HG02571 (cell line): Measurements from ENCODE around the gene SGCA.

Experiments used
- ATAC-seq: cut with Tn5 transposase; IDR thresholded peaks from one replicate; pipeline ENCODE4 v1.9.1; 2021; ENCODE audit warnings: mild to moderate bottlenecking, moderate library complexity; ENCODE audit not compliant: unreplicated experiment

Gene SGCA

GRCh38 chr17:50205963-50206505 is 40.2 kb downstream of the SGCA start:
- no peak for ATAC-seq

DNA sequence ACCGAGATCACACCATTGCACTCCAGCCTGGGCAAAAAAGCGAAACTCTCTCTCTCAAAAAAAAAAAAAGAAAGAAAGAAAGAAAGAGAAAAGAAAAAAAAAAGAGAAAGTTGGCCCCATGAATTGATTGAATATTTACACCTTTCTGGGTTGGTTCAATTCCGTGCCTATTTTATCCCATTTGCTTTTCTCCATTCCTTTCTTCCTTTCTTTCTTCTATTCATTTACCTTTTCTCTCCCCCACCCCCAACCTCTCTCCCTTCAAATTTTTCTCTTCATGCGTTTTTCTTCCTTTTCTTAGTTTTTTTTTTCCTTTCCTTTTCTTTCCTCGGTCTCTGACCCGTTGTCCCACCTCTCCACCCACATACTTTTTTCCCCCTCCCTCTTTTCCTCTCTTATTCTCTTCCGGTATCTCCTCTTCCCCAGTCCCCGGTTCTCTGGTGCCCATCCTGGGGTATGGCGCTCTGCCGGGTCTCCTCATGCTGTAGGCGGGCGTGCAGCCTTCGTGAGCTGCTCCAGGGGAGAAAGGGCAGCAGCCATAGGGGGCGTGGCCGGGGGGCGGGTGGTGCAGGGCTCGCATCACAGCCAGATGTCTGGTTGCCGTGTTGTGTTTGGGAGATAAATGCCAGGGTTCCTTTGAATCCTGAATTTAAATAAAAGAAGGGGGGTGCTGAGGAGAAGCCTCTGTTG is 40.9 kb downstream of the SGCA start:
- no peak for ATAC-seq

DNA sequence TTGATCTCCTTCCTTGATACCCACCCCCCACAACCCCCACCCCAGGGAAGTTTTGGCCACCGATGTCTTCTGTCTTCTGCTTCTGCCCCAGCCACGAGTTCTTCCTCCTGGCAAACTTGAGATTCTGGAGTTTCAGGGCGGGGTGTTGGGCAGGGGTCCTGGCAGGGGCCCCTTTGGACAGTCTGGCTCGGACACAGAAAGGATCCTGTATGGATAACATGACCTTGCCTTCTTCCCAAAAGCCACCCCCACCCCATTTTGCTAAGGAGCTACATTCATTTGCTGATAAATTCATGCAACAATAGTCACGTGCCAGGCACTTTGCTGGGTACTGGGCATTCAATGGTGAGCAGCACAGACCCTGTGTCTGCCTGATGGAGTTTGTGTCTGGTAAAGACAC is 41.5 kb downstream of the SGCA start:
- no peak for ATAC-seq

DNA sequence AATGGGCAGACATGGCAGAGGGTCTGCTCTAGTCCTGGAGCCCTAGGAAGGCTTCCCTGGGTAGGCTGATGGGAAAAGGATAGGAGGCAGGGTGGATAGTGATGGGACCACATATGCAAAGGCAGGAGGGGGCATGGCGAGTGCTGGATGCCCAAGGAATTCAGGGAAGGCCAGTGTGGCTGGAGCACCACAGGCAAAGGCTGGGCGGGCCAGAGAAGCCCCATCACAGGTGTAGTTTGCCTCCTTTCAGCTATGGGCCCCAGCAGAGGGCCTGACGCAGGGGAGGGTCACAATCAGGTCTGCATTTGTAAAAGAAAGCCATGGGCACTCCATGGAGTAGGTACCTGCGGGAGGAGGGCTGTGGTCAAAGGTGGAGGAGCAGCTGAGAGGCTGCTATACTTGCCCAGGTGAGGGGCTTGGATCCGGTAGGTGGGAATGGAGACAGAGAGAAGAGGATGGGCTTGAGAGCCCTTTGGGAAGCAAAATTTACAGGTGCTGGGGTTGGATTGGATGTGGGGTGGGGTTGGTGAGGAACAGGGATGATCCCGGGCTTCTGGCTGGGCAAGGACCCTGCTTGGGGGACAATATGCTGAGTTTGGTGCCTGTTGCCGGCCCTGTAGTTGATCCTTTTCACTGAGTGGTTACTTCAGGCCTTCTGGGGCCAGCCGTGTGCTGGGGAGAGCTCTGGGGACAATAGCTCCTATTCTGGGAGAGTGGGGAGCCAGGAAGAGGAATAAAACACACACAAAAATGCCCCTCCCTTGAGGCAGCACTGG is 42.2 kb downstream of the SGCA start:
- ATAC-seq, result no peak

GRCh38 chr17:50208611-50209061 is 42.8 kb downstream of the SGCA start:
- ATAC-seq, result no peak

DNA sequence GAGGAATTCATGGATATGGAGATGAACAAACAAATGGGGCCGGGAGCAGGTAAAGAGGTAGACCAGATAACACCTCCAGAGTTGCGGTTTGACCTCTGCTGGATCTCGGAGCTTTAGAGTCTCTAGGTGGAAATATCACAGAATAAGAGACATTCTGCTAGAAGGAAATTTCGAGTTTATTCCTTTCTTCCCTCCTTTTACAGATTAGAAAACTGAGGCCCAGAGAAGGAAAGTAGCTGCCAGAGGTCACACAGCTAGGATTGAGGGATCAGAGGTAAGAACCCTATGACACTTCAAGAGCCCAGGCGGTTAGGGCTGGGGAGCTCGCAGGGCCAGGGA is 43.3 kb downstream of the SGCA start:
- no peak for ATAC-seq

- no peak for ATAC-seq
These were observed 43.9 kb downstream of the SGCA start for GRCh38 chr17:50209472-50210239.

DNA sequence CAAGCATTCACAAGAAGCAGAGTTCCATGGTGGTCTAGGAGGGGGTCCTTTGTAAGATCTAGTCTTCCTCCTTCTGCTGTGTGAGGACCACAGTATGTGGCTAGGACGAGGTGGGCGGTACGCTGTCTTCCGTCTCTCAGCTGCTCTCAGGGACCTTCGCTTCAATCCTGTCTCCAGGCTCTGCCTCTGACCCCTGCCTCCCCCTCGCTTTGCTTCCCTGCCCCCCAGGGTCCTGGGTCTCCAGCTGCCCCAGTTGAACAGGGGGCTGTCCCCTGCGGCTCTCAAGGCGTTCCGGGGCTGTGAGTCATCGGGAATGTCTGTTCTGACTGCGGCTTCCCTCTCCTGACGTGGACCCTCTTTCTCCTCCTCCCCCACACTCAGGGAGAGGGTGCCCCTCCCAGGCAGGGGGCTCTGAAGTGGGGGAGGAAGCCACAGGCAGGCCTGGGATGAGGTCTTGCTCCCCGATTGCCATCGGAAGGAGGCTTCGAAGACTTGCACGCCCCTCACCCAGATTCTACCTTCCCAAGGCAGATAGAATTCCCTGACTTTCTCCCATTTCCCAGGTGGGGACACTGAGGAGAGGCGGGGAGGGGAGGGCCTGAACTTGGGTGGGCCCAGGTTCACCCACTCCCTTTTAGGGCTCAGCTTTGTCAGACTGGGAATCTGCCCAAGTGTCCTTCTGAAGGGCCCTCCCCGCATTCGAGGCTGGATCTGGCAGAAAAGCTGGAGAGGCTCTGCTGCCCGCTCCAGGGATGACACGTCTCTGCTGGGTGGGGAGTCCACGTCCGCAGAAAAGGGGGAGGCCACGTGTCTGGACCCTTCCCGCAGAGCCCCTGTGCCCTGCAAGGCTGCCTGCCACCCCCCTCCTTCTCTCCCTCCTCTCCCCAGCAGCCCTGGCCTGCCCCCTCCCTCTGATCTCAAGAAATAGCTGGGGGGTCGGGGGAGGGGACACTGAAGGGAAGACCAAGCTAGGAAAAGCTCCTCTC is 44.7 kb downstream of the SGCA start:
- no peak for ATAC-seq

DNA sequence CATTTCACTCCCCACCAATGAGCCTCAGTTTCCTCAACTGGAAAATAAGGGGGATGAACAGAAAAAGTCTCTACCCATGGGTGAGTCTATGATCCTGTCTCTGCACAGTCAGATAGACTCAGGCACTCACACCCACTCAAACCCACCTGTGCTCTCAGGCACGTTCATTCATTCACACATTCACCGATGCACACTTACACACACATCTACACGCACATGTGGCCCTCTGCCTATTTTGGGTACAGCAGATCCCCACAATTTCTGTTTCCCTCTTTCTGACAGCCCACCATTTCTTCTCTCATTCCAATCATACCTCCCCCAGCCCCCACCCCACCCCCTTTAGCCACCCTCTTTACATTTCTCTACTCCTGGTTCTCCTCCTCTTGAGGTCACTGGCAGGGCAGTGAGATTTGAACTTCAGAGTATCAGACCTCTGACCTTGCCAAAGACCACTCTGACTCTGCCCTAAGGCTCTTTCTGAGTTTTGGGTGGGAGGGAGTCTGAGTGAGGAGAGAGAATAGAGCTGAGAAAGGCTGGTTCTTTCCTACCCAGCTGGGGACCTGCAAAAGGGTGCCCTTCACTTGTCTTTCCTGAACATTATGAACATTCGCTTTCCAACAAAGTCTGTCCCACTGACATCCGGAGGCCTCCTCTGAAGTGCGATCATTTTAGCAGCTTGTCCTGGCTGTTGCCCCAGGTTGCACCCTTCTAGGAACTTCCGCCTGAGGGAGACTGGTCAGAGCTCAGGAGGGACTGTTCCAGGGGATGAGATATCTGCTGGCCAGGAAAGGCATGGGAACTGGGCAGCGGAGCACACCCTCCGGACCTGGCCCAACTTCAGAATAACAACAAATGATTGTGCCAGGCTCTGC is 45.7 kb downstream of the SGCA start:
- no peak for ATAC-seq

- ATAC-seq, result no peak
These were observed 46.5 kb downstream of the SGCA start for GRCh38 chr17:50212121-50212843.

DNA sequence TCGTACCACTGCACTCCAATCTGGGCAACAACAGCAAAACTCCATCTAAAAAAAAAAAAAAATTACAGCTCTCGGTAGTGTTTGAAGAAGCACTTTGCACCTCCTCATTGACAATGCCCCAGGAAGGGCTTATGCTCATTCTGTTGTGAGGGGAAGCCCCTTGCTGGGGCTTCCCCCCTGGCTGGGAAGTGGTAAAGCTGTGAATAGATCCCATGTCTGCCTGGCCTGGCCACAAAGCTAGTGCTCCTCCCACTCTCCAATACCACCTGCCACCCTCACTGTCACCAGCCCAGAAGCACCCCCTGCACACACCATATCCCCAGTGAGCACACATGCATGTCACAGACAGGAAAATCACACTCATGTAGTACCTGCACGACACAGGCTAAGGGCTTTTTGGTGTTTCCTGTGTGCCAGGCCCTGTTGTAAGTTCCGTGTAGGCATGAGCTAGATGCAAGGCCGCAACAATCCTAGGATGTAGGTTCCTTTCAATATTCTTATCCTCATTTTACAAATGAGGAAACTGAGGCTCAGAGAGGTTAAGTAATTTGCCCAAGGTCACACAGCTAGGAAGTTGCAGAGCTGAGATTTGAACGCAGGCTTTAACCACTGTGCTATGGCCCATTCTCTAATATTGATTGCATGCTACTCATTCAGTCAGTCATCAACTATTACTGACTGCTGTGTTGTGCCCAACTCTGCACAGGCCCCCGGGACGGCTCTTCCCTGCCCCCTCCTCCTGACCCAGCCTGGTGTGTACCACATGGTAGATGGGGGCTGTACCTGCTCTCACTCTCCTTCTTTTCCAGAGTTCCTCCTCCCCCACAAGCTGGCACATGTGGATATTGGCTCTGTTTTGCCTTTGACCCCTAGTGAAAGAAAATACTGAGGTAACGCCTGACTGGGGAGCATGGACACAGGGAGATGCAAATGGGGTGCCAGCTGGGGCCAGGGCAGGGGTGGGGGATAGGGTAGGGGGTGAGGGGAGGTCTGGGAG is 47.5 kb downstream of the SGCA start:
- ATAC-seq, result no peak

GRCh38 chr17:50214976-50215760 is 49.4 kb downstream of the SGCA start:
- no peak for ATAC-seq

DNA sequence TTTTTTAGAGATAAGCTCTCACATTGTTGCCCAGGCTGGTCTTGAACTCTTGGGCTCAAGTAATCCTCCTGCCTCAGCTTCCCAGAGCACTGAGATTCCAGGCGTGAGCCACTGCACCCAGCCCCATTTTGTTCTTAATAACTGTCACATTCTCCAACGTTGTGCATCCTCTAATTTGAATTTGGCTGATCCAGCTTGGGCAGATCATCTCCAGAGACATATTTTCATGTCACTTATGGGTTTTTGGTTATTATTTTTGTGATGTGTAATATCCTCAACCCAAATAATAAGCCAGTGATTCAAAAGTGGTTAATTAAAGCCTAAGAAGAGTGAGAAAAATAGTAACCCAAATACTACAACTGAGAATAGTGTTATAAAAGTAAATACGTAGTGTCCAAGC is 51.8 kb downstream of the SGCA start:
- ATAC-seq, result no peak

DNA sequence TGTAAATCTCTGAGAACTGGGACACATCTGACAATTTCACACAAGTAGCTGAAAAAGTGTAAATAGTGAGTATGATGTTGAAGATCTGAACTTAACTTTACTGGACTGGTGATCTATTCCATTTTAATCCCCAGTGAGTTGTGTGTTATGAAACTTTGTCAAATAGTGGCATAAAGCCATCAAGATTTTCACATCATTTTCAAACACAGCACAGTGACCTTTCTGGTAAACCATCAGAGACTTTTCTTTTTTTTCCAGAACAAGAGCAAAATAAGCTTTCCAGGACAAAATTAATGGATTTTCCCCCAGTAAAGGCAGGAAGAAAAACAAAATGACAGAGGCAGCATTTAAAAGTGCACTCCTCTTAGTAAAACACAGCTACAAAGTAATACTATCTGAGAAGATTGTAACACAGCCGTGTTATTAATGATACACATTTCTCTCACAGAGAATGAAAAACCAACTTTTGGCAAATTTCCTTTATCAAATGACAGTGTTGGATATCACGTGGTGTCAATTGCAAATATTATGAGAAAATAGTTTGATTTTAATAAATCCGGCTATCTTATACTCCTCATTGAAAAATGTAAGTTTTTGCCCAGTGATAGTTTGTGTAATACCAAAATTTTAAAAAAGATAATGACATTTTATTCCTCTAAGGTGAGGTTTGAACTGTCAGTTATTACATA is 52.4 kb downstream of the SGCA start:
- no peak for ATAC-seq

DNA sequence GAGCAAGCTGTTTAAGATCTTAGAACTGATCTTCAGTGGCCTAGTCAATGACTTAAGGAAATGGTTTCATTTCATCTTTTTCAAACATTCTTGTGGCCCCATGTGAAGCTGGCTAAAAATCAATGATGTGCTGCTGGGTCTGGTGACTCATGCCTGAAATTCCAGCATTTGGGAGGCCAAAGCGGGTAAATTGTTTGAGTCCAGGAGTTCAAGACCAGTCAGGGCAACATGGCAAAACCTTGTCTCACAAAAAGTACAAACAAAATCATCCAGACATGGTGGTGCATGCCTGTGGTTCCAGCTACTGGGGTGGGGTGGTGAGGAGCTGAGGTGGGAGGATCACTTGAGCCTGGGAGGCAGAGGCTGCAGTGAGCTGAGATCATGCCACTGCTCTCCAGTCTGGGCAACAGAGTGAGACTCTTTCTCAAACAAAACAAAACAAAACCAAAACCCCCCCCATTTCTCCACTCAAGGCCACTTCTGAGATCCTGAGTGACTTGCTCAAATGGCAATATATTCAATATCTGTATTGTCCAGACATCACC is 53.0 kb downstream of the SGCA start:
- ATAC-seq, result no peak

- no peak for ATAC-seq
These were observed 53.5 kb downstream of the SGCA start for GRCh38 chr17:50219342-50219741.
